ENCODE data around the gene PLCH1.

The PLCH1 gene

DNA sequence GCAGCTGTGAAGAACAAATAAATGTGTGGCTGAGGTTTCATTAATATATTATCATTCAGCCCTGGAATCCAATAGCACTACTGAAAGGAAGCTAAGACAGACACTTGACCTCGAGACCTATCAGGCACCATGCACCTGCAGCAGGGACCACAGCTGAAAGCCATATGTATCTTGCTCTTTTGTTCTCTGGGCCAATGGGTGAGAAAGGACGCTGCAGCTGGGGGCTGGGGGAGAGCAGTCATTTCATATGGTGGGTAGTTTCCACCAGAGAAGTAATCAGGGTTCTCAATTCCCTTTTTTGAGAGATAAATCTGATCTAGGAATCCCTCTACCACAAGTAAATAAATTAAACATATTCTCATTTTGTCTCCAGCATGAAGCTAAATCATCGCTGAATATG lies 225.8 kb downstream of the PLCH1 start:
- no peak for DNase-seq

DNA sequence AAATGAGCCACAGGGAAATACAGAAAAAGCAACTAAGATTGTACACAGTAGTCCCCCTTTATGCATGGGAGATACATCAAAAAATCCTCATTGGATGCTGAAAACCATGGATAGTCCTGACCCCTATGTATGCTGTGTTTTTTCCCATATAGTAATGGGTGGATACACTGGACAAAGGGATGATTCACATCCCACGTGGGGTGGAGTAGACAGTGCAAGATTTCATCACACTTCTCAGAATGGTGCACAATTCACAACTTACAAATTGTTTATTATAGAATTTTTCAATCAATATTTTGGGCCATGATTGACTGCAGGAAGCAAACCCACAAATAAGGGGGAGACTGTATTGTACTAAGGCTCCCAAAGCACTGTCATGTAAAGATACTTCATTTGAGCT lies 227.0 kb downstream of the PLCH1 start:
- DNase-seq = no peak

DNA sequence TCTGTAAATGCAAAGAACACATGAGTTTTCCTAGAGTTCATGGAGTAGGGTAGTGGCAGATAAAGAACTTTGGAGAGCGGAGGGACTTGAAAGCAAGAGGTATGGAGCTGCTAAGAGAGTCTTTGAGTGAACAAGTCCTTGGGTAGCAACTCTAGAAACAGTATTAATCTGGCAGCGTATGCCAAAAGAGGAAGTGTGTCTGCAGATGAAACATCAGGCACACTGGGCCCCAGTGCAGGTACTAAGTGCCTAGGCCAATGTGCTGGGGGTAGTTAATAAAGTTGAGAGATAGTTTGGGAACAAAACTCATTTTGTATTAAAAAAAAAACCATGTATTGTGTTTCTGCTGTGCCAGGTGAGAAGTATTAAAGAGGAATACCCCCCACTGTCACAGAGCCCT lies 228.4 kb downstream of the PLCH1 start:
- no peak for DNase-seq

DNA sequence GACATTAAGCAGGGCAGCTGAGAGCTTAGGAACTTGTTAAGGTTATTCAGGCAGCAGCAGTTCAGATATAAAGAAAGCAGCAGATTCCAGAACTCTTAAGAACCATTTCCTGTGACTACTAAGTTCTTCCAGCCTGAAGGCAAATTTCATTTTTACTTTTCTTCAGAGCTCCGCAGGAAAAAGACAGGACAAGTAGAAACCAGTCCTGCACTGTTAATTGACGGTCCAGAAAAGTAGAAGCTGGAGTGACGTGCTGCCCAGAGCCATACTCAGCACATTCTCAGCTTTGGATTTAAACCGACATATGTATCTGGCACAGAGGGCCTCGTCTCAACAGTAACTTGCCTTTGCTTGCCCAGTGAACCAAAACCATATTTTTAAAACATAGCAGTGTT lies 232.0 kb downstream of the PLCH1 start:
- DNase-seq = no peak

DNA sequence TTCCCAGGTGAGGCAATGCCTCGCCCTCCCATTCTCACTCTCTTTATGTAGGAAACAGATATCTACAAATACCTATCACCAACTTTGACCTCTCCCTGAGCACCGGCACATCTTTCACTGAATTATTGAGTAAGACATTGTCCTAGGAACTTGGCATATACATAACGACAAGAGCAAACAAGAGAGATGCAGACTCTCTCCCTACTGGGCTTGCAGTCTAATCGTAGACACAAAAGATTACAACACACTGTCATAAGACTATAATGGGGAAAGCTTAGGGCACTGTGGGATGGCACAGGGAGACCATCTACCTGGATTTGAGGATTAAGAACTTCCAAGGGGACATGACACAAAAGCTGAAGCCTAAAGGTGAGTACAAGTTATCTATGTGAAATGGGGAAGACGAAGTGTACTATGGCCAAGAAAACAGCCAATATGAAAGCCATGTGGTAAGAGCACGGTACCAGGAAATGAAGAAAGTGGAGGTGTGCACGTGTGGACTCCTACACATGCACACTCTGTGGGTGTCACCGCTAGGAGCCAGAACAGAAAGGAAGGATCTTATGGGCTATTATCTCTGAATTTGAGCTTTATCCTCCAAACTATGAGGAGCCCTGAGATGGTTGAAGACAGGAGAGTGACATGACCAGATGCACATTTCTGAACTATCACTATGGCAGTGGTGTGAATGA lies 232.6 kb downstream of the PLCH1 start:
- DNase-seq = no peak

DNA sequence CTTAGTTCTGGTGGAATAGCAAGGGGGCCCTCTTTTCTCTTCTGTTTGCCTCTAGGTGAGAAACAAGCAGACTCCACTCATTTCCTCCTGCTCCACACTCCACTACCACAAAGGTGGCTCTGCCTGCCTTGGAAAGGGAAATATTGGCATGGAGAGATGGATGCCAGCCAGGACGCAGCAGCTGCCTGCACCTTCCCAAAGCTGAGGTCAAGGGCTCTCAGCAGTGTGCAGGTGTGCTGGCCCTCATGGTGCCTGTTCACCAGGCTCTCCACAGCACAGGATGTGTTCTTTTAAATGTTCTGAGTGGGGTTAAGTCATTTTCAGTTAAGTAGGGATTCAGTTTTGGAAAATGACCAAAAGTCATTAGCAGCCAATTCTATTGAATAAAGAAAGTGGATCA lies 240.2 kb downstream of the PLCH1 start:
- DNase-seq = peak; percentile 97

DNA sequence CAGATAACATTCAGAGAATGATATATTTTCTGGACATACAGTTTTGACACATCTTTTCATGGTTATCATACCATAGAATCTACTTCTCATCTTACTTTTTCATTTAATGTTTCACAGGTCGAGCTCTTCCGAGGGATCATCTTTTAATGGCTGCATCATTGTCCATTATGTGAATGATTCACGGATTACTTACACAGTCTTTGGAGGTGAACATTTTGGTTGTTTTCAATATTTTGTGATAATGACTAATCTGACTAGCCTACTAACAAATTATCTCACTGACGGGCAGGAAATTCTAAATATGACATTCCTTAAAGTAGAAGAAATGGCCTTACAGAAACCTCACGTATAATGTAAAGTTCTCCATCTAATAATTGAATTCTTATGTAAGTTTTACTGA lies 242.2 kb downstream of the PLCH1 start:
- DNase-seq = no peak

DNA sequence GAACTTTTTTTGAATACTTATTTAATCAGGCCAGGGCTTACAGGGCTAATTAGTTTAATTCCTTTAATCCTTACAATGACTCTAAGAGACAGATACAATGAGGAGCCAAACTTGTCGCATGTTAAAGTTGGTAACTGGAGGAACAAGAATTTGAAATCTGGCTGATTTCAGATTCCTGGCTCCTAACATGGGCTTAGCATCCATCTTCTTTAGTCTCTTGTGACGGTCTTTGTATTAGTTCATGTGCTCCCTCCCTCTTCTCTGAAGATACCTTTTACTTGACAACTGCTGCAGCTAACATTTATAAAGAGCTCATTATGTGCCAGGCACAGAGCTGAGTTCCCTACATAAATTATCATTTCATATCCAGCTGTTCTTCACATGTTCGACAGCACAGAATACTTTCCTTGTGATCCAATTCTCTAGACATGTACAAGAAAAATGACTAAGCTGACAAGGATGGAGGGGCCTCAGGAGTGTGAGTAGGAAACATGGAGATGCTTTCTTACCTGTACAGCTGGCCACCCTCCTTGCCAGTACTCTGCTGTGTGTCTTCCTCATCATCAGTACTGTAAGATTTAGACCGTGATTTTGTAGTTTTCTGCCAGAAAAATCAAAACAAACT lies 244.6 kb downstream of the PLCH1 start:
- DNase-seq = no peak

DNA sequence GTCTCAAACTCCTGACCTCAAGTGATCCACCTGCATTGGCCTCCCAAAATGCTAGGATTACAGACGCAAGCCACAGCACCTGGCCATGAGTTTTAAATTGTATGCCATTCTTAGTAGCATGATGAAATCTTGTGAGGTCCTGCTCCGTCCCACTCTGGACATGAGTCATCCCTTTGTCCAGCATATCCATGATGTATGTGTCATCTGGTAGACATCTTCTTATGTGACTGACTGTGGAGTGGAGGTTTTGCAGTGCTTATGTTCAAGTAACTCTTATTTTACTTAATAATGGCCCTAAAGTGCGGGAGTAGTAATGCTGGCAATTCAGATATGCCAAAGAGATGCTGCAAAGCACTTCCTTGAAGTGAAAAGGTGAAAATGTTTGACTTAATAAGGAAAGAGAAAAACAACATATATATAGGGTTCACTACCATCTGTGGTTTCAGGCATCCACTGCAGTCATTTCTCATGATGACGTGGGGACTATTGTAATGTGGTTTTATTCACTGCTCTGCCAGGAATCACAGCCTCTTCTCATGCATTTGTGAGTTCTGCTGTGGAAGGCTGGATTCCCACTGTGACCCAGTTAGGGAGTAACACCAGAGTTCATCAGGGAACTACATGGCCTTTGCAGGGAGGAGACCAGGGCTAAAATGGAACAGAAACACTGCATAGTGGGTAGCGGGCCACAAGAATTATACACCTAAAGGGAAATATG lies 246.8 kb downstream of the PLCH1 start:
- DNase-seq = no peak

DNA sequence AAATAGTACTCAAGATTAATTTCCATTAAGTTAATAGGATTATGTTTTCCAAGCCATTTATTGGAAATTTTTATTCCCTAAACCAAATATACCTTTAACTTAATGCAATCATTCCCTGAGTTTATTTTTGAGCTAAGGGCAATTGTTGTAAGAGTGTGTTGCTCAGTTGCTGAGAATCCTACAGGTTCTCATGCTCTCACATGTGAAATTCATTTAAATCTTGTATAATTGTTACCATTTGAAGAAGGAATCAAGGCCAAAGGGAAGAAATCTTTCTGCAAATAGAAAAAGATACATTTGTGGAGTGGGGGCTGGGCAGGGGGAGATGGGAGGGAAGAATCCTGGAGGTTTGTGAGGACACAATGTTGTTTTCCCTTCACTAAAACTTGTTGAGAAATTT lies 248.7 kb downstream of the PLCH1 start:
- no peak for DNase-seq

DNA sequence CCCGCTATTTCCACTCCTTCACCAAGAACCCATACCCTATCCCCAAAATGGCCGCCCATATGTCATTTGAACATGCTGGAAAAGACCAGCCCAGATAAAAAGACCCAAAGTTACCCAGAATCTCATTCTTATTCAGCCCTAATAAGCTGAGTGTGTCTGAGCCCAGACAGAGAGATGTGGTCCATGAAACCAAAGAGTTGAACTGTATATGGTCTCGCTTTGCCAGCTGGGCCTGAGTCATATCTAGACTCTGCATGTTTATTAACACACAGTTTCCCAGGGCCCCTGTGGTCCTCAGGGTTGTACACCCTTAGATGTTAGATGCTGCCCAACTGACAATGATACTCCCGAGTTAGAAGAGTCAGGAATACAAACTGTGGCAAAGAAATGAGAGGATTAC lies 249.5 kb downstream of the PLCH1 start:
- no peak for DNase-seq

DNA sequence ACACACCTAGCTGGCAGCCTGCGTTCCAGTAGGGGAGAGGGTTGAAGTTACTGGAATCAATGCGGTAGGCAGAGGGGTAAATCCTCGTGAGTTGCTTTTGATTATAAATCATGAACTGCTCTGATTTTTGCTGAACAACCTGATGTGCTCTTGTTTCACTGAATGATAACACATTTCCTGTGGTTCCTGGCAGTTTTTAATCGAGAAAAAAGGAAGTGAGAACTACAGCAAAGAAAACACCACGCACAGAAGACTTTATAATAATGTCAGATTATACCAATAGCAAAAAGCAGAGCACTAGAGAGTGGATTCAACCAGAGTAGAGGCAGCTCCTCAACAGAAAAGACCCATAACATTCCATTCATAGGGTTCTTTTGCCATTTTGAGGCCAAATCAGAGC lies 250.5 kb downstream of the PLCH1 start:
- no peak for DNase-seq

DNA sequence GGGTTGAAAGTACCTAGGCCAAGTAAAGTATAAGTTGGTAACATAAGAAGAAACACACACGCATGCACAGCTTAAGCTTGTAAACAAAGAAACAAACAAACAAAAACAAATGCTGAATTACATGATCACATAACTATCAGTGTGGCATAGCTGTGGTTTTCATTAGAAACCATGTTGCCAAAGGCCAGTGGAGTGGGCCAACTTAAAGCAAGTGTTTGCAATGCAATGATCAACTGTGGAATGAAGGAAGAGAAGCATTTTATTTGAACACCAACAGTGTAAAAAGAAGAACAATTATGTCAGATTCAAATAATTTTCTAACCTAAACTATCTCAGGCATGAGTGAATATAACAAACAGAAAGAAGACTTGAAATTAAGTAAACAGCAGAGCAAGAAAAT lies 252.0 kb downstream of the PLCH1 start:
- DNase-seq = no peak

DNA sequence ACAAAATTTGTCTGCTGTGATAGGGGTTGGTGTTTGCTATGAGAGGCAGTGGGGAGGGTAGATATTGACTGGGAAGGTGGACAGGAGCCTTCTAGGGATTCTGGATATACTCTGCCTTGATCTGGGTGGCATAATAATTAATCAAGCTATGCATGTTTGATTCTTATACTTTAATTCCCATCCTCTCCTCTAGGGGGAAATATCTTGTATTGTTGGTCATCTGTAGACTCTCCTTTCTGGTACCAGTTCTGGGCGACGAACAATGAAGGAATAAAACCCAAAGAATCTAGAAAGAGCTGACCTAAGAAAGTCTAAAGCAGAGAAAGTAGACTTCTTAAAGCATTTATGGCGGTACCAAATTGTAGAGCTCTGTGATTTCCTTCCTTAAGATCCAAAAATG lies 253.2 kb downstream of the PLCH1 start:
- no peak for DNase-seq

DNA sequence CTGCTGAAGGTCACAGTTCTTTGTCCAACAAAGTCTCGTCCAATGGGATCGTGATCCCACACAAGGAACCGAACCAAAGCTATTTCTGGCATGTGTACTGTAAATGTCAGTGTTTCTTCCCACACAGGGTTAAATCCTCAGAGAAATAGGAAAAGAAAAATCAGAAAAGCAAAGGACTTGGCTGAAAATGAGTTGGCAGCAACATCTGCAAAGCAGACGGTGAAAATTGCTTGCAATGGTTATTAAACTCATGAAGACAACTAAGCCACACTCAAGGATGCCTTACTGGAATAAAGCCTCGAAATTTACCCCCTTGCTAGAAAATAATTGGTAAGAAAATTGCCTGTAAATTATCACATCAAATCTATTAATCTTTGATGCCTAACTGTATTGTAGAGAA lies 256.2 kb downstream of the PLCH1 start:
- DNase-seq = no peak

DNA sequence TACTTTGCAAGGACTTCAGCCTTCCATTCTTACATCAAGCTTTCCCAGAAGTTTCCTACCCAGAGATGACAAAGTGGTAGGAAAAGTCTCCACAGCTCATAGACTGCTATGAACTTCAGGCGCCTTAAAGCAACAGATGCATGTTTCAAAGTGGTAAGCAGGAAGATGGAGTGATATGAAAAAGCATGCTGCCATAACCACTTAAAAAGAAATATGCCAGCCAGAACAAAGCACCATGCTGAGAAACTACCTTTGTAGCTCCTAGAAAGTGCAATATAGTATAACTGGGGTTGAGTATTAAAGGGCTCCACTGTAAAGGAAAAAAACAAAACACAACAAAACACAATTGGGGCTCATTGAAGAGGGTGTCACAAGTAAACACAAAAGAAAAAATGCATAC lies 259.0 kb downstream of the PLCH1 start:
- DNase-seq = no peak

DNA sequence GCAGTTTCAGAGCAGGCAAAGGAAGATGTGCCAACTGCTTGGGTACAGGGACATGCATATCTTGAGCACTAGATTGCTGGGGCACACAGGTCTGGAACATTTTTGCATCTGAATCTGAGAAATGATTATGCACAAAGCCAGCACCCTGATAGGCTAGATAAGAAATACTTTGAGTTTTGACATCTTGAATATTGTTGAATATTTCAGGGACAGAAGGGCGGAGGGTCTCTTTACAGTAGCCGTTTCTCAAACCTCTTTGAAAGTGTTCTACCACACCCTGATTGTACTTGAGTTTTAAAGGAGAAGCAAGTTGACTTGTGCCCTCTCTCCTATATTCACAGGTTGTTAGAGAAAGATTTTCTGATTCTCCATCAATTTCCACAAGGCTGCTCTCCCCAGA lies 263.3 kb downstream of the PLCH1 start:
- DNase-seq = no peak

DNA sequence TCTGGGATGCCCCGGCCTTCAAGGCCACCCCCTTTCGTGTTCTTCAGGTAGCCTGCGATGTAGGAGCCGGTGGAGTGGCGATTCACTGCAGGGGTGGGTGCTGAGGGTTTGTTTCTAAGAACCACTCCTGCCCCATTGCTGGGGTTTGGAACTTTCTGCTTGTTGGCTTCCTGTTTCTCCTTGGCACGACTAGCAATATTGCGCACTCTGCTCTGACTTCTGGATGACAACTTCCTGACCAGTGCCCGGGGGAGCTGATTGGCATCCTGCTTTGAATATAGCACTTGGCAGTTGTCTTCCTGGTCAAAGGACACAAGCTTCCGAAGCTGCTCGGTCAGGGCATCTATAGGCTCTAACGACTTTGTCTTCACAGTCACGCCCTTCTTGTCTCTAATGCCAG lies 263.8 kb downstream of the PLCH1 start:
- no peak for DNase-seq

DNA sequence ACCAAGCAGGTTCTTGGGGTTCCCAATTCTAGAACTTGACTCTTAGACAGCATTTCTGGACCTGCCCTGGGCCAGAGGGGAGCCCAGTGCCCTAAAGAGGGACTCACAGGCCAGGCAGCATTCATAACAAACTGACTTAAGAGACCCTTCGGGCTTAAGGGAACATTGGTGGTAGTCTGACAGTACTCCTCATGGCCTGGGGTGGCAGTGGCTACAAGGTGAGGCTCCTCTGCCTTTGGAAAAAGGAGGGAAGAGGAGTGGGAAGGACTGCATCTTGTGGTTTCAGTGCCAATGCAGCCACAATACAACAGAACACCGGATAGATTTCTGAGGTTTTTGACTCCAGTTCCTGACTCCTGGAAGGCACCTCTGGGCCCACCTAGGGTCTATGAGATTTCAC lies 279.2 kb downstream of the PLCH1 start:
- DNase-seq = no peak

DNA sequence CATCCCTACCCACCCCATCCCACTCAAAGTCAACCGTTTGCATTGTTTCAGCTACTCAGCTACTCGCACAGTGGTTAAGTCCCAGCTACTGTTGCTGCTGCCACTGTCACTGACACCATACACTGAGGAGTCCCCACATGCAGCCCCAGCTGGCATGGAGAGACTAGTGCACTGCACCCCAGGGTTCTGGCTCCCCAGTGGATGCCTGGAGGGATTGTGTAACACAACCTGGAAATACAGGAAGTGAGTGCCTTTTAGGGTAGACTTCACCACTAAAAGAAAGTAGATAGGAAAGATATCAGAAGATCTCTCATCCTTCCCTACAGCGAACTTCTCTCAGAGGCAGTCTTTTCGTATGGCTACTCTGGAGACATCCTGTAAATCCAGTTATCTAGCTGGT lies 282.2 kb downstream of the PLCH1 start:
- DNase-seq = peak; percentile 13

DNA sequence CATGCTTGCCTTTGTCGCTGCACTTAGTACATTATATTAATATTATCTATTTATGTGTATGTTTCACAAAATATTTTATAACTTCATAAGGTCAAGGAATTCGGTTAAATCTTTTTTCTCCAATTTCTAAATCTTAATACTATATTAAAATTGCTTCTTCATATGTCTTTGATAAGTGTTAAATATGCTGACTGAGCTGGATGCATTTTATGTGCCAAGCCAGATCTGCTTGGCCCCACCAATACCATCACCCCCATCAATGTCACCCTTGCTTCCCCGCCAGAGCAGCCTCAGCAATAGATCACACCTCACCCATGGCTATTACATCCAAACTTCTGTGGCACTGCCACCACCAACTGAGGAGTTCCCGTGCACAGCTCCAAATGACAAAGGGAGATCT lies 287.3 kb downstream of the PLCH1 start:
- DNase-seq = no peak

DNA sequence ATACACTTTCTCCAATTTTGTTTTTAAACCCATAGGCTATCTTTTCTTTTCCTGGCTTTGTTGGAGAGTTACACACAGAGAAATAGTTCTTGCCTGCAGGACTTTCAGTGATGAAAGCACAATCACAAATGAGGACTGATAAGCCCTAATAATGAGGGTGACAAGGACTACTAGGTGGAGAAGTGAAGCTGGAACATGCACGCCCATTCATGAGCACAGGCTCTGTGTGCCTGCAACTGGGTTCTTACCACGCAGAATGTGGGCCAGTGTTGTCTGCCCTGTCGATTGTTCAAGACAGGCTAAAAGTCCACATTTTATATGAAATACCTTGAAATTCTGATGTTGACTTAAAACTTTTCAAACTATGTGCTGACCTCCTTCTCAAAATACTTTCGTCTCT lies 289.1 kb downstream of the PLCH1 start:
- no peak for DNase-seq

DNA sequence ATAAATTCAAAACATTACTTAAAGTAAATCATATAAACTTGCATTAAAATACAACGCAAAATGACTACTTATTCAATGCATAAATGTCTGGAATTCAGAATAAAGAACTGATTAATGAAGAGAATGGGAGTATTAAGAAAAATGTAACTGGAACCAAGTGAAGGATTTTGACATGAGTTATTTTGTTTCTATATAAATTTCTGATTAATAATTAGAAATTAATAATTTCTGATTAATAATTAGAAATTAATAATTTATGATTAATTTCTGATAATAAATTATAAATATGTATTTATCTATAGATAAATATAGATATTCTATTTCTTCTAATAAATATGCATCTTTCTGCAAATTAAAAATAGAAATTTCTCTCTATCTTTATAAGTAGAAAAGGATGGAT lies 291.4 kb downstream of the PLCH1 start:
- DNase-seq = no peak

DNA sequence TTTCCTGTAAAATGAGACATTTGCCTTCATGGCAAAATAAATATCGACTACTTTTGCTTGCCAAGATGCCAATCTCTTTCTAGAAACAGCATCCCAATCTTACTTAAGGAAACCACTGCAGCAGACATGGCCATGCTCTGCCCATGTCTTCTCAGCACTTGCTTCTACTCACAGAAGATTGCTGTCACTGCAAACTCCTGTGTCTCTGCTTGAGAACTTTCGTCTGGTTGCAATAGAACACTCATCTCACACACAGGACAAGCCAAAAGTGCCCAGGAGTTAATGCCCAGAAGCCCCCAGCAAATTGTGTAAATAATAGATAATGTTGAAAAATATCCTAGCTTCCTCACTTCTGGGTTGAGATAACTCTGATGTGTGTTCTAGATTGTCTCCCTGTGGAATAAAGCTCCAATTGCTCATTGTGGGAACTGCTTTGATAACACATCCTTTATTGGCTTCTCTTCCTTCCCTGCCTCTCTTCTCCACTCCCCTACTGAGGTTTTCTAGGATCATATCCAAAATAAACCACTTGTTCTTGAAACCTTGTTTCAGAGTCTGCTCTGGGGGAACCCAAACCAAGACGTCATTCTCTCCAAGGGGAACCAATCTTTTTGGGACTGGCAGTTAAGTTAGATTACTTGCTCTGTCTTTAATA lies 295.1 kb downstream of the PLCH1 start:
- DNase-seq = no peak

Measured in NCI-H2081 treated with DMSO at 0.1 percent for 48 hours (cell line).